ENCODE measurements around the gene CDC42SE2. TPM values are rescaled to one million over a fixed set of nuclear protein-coding genes. Genes with fewer than 3 reads are reported as not detected.
A peak's percentile ranks its signal among the peaks of the same experiment; 100 is the strongest.

Gene CDC42SE2
- total and polyA plus RNA-seq, 2 experiments from 2014 or later = 24.2 to 36.2 TPM

DNA sequence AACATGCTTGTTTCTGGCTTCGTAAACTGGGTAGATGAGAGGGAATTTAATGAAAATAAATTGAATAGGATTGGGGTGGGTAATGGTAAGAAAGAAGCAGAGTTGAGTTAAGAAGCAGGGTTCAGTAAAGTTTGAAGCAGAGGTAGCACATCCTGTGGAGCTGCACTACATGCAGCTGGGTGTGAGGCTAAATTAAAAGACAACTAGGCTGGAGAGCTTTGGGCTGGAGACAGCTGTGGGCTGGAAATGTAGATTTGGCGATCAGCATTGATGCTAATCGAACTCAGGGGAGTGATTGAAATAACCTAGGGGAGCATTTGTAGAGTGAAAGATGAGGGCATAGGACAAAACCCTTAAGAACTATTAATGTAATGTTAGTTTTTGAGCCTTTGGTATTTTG lies 35.6 kb downstream of the CDC42SE2 start:
- H3K79me2 ChIP-seq (replicated peaks; ENCODE audit: insufficient read depth) = peaks cover 58% of the 10 kb centered on the region
- no peaks in the 10 kb centered on the region for H3K27me3 ChIP-seq (ENCODE audit: insufficient read depth)
- DNase-seq (ENCODE audit: low spot score) (no peak), ATAC-seq (peak; percentile 31; the same call in 1 of the 3 replicates)
- H2AFZ ChIP-seq = no peak overlapping the region
- H3K4me1 Mint-ChIP-seq = peaks cover 8% of the 10 kb centered on the region; the same call in 2 of the 3 replicates
- no peak overlapping the region for H3K27ac Mint-ChIP-seq
- no peaks in the 10 kb centered on the region for H3F3A ChIP-seq (replicated peaks; ENCODE audit: low read depth)
- no peak overlapping the region for H3K4me2 ChIP-seq
- no peak overlapping the region for H3K27ac ChIP-seq (ENCODE audit: low read depth)
- H3K4me3 Mint-ChIP-seq = no peak overlapping the region
- H3K36me3 ChIP-seq (ENCODE audit: insufficient read depth) = no peaks in the 10 kb centered on the region
- H3K36me3 Mint-ChIP-seq (ENCODE audit: low read depth) = no peaks in the 10 kb centered on the region
- H3K27me3 Mint-ChIP-seq (ENCODE audit: insufficient read depth, low read depth, poor library complexity) = no peaks in the 10 kb centered on the region
- no peaks in the 10 kb centered on the region for H3K4me1 ChIP-seq (ENCODE audit: insufficient read depth)
- no peaks in the 10 kb centered on the region; the same call in 2 of the 3 replicates for H3K9me3 Mint-ChIP-seq
- TF ChIP-seq ZNF331 (CRISPR knock-in tag; IDR thresholded peaks at IDR 0.05; ENCODE audit: low read depth) (no peak), NANOG (IDR thresholded peaks at IDR 0.05; ENCODE audit: borderline replicate concordance) (no peak), ZNF462 (CRISPR knock-in tag; IDR thresholded peaks at IDR 0.05) (no peak), EZH2 (IDR thresholded peaks at IDR 0.05; ENCODE audit: low read depth, unreplicated experiment) (no peak), ZNF114 (CRISPR knock-in tag; IDR thresholded peaks at IDR 0.05) (no peak), POLR2AphosphoS5 (IDR thresholded peaks at IDR 0.05; ENCODE audit: low read depth) (no peak), EZH2phosphoT487 (IDR thresholded peaks at IDR 0.05; ENCODE audit: unreplicated experiment) (no peak), ETS1 (IDR thresholded peaks at IDR 0.05) (no peak), REST (IDR thresholded peaks at IDR 0.05; ENCODE audit: unreplicated experiment) (no peak), JUNB (IDR thresholded peaks at IDR 0.05; ENCODE audit: unreplicated experiment) (no peak), STAT1 (IDR thresholded peaks at IDR 0.05; ENCODE audit: unreplicated experiment) (no peak), CREB1 (CRISPR knock-in tag; IDR thresholded peaks at IDR 0.05; ENCODE audit: low read depth) (no peak)
- TF ChIP-seq, protein P1, sequence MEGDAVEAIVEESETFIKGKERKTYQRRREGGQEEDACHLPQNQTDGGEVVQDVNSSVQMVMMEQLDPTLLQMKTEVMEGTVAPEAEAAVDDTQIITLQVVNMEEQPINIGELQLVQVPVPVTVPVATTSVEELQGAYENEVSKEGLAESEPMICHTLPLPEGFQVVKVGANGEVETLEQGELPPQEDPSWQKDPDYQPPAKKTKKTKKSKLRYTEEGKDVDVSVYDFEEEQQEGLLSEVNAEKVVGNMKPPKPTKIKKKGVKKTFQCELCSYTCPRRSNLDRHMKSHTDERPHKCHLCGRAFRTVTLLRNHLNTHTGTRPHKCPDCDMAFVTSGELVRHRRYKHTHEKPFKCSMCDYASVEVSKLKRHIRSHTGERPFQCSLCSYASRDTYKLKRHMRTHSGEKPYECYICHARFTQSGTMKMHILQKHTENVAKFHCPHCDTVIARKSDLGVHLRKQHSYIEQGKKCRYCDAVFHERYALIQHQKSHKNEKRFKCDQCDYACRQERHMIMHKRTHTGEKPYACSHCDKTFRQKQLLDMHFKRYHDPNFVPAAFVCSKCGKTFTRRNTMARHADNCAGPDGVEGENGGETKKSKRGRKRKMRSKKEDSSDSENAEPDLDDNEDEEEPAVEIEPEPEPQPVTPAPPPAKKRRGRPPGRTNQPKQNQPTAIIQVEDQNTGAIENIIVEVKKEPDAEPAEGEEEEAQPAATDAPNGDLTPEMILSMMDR (conservative IDR thresholded peaks at IDR 0.05; ENCODE audit: low read depth in 2 of 2) = no peak
- no peaks in the 10 kb centered on the region for H3K9me2 ChIP-seq (ENCODE audit: insufficient read depth)
- 0 out of 2 replicates have a peak, but pooled peaks cover 2% of the 10 kb centered on the region for H4K20me1 ChIP-seq (replicated peaks; ENCODE audit: insufficient read depth)
- H3K4me3 ChIP-seq = no peak overlapping the region
